HepG2 (cell line): Measurements from ENCODE around the gene SV2A. TPM values are rescaled to one million over a fixed set of nuclear protein-coding genes. Genes with fewer than 3 reads are reported as not detected.

Source experiments
- AHR ChIP-seq: IDR thresholded peaks from 2 replicates; pipeline ENCODE4 v1.6.1; 2018; ENCODE audit warnings: missing genetic modification reagents, missing compliant biosample characterization
- ARNT2 ChIP-seq: sonication (generic); formaldehyde crosslinking; IDR thresholded peaks from 2 replicates; pipeline ENCODE4 v1.8.0; 2022; ENCODE audit warnings: mild to moderate bottlenecking, low read depth, missing genetic modification reagents, moderate library complexity
- CSRNP2 ChIP-seq: sonication (generic); formaldehyde crosslinking; conservative IDR thresholded peaks from 2 replicates; pipeline ENCODE4 v1.8.0; 2022; ENCODE audit warnings: low read depth, missing genetic modification reagents
- DBP ChIP-seq: sonication (generic); formaldehyde crosslinking; IDR thresholded peaks from 2 replicates; pipeline ENCODE4 v1.4.0; 2020; ENCODE audit warnings: missing genetic modification reagents; ENCODE audit errors: not compliant biosample characterization
- FOXP4 ChIP-seq: sonication (generic); formaldehyde crosslinking; IDR thresholded peaks from 2 replicates; pipeline ENCODE4 v1.4.0; 2020; ENCODE audit warnings: missing genetic modification reagents
- IKZF4 ChIP-seq: sonication (generic); formaldehyde crosslinking; IDR thresholded peaks from 2 replicates; pipeline ENCODE4 v1.5.1; 2020; ENCODE audit warnings: borderline replicate concordance, mild to moderate bottlenecking, low read depth, missing genetic modification reagents; ENCODE audit errors: not compliant biosample characterization
- JARID2 ChIP-seq: sonication (generic); formaldehyde crosslinking; IDR thresholded peaks from 2 replicates; pipeline ENCODE4 v1.8.1; 2023; ENCODE audit warnings: missing genetic modification reagents, inconsistent platforms; ENCODE audit not compliant: insufficient replicate concordance
- MBNL3 ChIP-seq: fragments of 250-450 bp; sonication (Bioruptor Pico); conservative IDR thresholded peaks from 2 replicates; pipeline ENCODE4 v1.8.0; 2022; ENCODE audit warnings: mild to moderate bottlenecking, inconsistent platforms
- MTF2 ChIP-seq: sonication (generic); formaldehyde crosslinking; IDR thresholded peaks from 2 replicates; pipeline ENCODE4 v1.5.0; 2020; ENCODE audit warnings: missing genetic modification reagents, borderline replicate concordance
- MXD4 ChIP-seq: IDR thresholded peaks from 2 replicates; pipeline ENCODE4 v1.6.1; 2016; ENCODE audit warnings: mild to moderate bottlenecking, missing biosample characterization, missing genetic modification reagents
- NCOA2 ChIP-seq: sonication (generic); formaldehyde crosslinking; IDR thresholded peaks from 2 replicates; pipeline ENCODE4 v1.8.0; 2022; ENCODE audit warnings: inconsistent platforms
- NR2C2 ChIP-seq: sonication (generic); formaldehyde crosslinking; IDR thresholded peaks from 2 replicates; pipeline ENCODE4 v1.4.0; 2020; ENCODE audit warnings: missing genetic modification reagents, mild to moderate bottlenecking, moderate library complexity, borderline replicate concordance
- SATB2 ChIP-seq: sonication (generic); formaldehyde crosslinking; IDR thresholded peaks from 2 replicates; pipeline ENCODE4 v1.5.0; 2020; ENCODE audit warnings: missing genetic modification reagents
- SMAD9 ChIP-seq: sonication (generic); formaldehyde crosslinking; IDR thresholded peaks from 2 replicates; pipeline ENCODE4 v1.5.1; 2020; ENCODE audit warnings: mild to moderate bottlenecking, missing genetic modification reagents
- SOX13 ChIP-seq, 3 experiments: fragments of 450-650 bp in 1 of 3; sonication (generic) in 1 of 3; formaldehyde crosslinking in 1 of 3; IDR thresholded peaks in 2 of 3; conservative IDR thresholded peaks in 1 of 3; 2 replicates each; pipeline versions ENCODE4 v1.5.0 to v1.6.1; 2016 to 2020; ENCODE audit warnings: antibody characterized with exemption in 1 of 3, mild to moderate bottlenecking in 1 of 3, missing compliant biosample characterization in 1 of 3, missing genetic modification reagents in 1 of 3, moderate library complexity in 1 of 3
- SP2 ChIP-seq: sonication (generic); formaldehyde crosslinking; IDR thresholded peaks from 2 replicates; pipeline ENCODE4 v1.5.1; 2020; ENCODE audit warnings: mild to moderate bottlenecking, missing genetic modification reagents
- TBX2 ChIP-seq: sonication (generic); formaldehyde crosslinking; IDR thresholded peaks from 2 replicates; pipeline ENCODE4 v1.5.0; 2020; ENCODE audit warnings: missing genetic modification reagents, mild to moderate bottlenecking, borderline replicate concordance
- TEAD3 ChIP-seq: optimal IDR thresholded peaks from 2 replicates; pipeline ENCODE3; 2016; ENCODE audit warnings: borderline replicate concordance
- ZNF12 ChIP-seq: sonication (generic); formaldehyde crosslinking; IDR thresholded peaks from 2 replicates; pipeline ENCODE4 v1.5.0; 2020; ENCODE audit warnings: missing genetic modification reagents
- ZNF160 ChIP-seq: sonication (generic); formaldehyde crosslinking; IDR thresholded peaks from 2 replicates; pipeline ENCODE4 v1.8.0; 2022; ENCODE audit warnings: mild to moderate bottlenecking, inconsistent platforms, missing genetic modification reagents
- ZNF7 ChIP-seq: IDR thresholded peaks from 2 replicates; pipeline ENCODE4 v1.6.1; 2016; ENCODE audit warnings: missing biosample characterization, missing genetic modification reagents
- ZSCAN20 ChIP-seq: sonication (generic); formaldehyde crosslinking; IDR thresholded peaks from 2 replicates; pipeline ENCODE4 v1.4.0; 2020; ENCODE audit warnings: missing genetic modification reagents, mild to moderate bottlenecking, borderline replicate concordance
- polyA plus RNA-seq, 8 experiments: library from polyadenylated mRNA; depleted of rRNA in 3 of 8; stranded (reverse) in 7 of 8; unstranded in 1 of 8; fragments of >200 nt; fragmentation: Illumina TruSeq in 4 of 8; extraction: Trizol in 4 of 8; gene quantifications; 2 replicates each; pipeline versions ENCODE4 v1.2.1 to v1.2.3, GENCODE V29; 2011 to 2016; ENCODE audit warnings: low read depth in 4 of 8, missing spikeins in 1 of 8, mixed read lengths in 1 of 8; ENCODE audit not compliant: insufficient read depth in 1 of 8
- total RNA-seq, 5 experiments: library from RNA; depleted of rRNA; stranded (reverse); fragments of >200 nt; fragmentation: Illumina TruSeq; extraction: Trizol; gene quantifications; 2 replicates each; pipeline ENCODE4 v1.2.3, GENCODE V29; 2016; ENCODE audit warnings: low read depth in 1 of 5

SV2A gene
- total and polyA plus RNA-seq, 2 of the 13 experiments (the other 11 are each of a cell fraction or from before 2014, with no cell fraction given), result 0.84 to 1.9 TPM

DNA sequence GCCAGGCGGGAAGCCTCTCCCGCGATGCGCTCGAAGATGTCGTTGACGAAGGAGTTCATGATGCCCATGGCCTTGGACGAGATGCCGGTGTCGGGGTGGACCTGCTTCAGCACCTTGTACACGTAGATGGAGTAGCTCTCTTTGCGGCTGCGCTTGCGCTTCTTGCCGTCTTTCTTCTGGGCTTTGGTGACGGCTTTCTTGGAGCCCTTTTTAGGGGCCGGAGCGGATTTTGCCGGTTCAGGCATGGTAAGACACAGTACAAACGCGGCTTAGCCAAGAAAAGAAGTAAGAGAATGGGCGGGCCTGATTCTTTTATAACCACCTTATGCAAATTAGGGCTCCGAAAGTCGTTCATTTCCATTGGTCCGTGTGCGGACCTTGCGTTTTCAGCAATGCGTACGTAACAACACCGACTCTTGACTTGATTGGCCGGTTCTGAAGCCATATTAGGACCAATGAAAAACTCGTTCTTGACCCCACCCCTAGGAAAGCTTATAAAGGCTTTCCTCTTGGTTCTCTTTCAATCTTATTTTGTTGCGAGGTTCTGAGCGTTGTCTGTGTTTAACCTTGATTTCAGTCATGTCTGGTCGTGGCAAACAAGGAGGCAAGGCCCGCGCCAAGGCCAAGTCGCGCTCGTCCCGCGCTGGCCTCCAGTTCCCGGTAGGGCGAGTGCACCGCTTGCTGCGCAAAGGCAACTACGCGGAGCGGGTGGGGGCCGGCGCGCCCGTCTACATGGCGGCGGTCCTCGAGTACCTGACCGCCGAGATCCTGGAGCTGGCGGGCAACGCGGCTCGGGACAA, 31.0 kb downstream of the SV2A start (continued):
- TF ChIP-seq MBNL3 (CRISPR knock-in tag), result no peak
- TF ChIP-seq NCOA2, result no peak; the same call in 1 of the 2 replicates
- peak; percentile 40 for TF ChIP-seq JARID2 (CRISPR knock-in tag)
- TF ChIP-seq SOX13 (IDR thresholded peaks at IDR 0.05), result no peak; the same call in 1 of the 2 replicates
- TF ChIP-seq SOX13 (CRISPR knock-in tag; conservative IDR thresholded peaks at IDR 0.05 in 1 of 2, IDR thresholded peaks at IDR 0.05 in 1 of 2), result peak in 1 of 2 experiments; percentile 13; a peak in 1 of 4 replicates
- TF ChIP-seq ZNF12 (CRISPR knock-in tag), result no peak
- no peak for TF ChIP-seq AHR
- TF ChIP-seq CSRNP2 (CRISPR knock-in tag), result no peak
- TF ChIP-seq NR2C2 (CRISPR knock-in tag), result 0 out of 2 replicates have a peak, but pooled peaks have one; percentile 4
- TF ChIP-seq SP2 (CRISPR knock-in tag), result no peak; the same call in 1 of the 2 replicates
- peak; percentile 54 for TF ChIP-seq TEAD3 (CRISPR knock-in tag)
- TF ChIP-seq MXD4 (CRISPR knock-in tag), result no peak
- 0 out of 2 replicates have a peak, but pooled peaks have one; percentile 31 for TF ChIP-seq ZNF160 (CRISPR knock-in tag)
- TF ChIP-seq IKZF4 (CRISPR knock-in tag), result no peak
- TF ChIP-seq TBX2, result 0 out of 2 replicates have a peak, but pooled peaks have one; percentile 10
- no peak for TF ChIP-seq DBP (CRISPR knock-in tag)
- 0 out of 2 replicates have a peak, but pooled peaks have one; percentile 19 for TF ChIP-seq ZSCAN20 (CRISPR knock-in tag)
- TF ChIP-seq SMAD9, result no peak
- TF ChIP-seq SATB2 (CRISPR knock-in tag), result no peak; the same call in 1 of the 2 replicates
- no peak for TF ChIP-seq MTF2
- TF ChIP-seq ARNT2, result peak; percentile 33; the same call in 1 of the 2 replicates
- TF ChIP-seq ZNF7 (CRISPR knock-in tag), result 0 out of 2 replicates have a peak, but pooled peaks have one; percentile 8
- peak; percentile 16; the same call in 1 of the 2 replicates for TF ChIP-seq FOXP4 (CRISPR knock-in tag)
